Measurements from ENCODE around the gene HDHD3. TPM values are rescaled to one million over a fixed set of nuclear protein-coding genes. Genes with fewer than 3 reads are reported as not detected.

The HDHD3 gene
- polyA plus RNA-seq, 3 donors, result 8.3 to 12.0 (median 9.2) TPM

DNA sequence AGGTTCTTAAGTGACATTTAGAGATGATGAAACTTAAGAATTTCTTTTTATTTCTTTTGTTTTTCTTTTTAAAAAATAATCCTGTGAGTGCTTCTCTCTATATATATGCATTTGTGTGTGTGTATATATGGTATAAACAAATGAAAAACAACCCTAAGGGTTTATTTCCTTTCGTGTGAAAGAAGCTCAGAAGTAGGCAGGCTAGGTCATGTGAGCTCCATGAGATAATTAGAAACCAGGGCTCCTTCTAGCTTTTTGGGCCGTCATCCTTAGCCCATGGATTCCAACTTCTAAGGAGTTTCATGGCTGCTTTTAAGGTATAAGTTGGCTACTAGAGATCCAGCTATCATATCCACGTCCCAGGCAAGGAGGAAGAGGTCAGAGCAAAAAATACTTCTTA, 44.9 kb upstream of the HDHD3 start:
- Histone ChIP-seq H3K9me3 (replicated peaks in 1 of 2; ENCODE audit: control insufficient read depth in 1 of 2, insufficient read depth in 1 of 2, low read length in 2 of 2) (no peaks in the 10 kb centered on the region), H2AFZ (ENCODE audit: insufficient read depth, low read depth, low read length, poor library complexity, severe bottlenecking) (no peak overlapping the region), H3K36me3 (replicated peaks in 1 of 2; ENCODE audit: control insufficient read depth in 1 of 2, insufficient read depth in 2 of 2, low read length in 2 of 2) (no peaks in the 10 kb centered on the region), H3K27me3 (ENCODE audit: control insufficient read depth in 2 of 2, insufficient read depth in 2 of 2, low read length in 2 of 2) (no peaks in the 10 kb centered on the region), H3K27ac (ENCODE audit: low read depth in 1 of 2, low read length in 2 of 2) (no peak overlapping the region), H3K4me2 (replicated peaks; ENCODE audit: extremely low read depth, low read length, poor library complexity, severe bottlenecking) (no peak overlapping the region), H3K4me1 (ENCODE audit: control insufficient read depth in 1 of 2, insufficient read depth in 2 of 2, low read length in 2 of 2) (peaks cover 21 to 22% of the 10 kb centered on the region in 2 donors), H3K79me2 (ENCODE audit: insufficient read depth, low read length) (no peaks in the 10 kb centered on the region), H3K9ac (ENCODE audit: insufficient read depth, low read length, poor library complexity, severe bottlenecking) (no peak overlapping the region), H4K20me1 (ENCODE audit: insufficient read depth, low read length) (no peaks in the 10 kb centered on the region), H3K4me3 (replicated peaks in 1 of 3; ENCODE audit: low read depth in 2 of 3, low read length in 3 of 3) (no peak overlapping the region)
- intact Hi-C loops (cut with micrococcal nuclease), result no loop called here
- no CpG with 5 or more reads among the region's 3 CpGs for WGBS (ENCODE audit: insufficient coverage)
- TF ChIP-seq, protein P1, sequence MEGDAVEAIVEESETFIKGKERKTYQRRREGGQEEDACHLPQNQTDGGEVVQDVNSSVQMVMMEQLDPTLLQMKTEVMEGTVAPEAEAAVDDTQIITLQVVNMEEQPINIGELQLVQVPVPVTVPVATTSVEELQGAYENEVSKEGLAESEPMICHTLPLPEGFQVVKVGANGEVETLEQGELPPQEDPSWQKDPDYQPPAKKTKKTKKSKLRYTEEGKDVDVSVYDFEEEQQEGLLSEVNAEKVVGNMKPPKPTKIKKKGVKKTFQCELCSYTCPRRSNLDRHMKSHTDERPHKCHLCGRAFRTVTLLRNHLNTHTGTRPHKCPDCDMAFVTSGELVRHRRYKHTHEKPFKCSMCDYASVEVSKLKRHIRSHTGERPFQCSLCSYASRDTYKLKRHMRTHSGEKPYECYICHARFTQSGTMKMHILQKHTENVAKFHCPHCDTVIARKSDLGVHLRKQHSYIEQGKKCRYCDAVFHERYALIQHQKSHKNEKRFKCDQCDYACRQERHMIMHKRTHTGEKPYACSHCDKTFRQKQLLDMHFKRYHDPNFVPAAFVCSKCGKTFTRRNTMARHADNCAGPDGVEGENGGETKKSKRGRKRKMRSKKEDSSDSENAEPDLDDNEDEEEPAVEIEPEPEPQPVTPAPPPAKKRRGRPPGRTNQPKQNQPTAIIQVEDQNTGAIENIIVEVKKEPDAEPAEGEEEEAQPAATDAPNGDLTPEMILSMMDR (IDR thresholded peaks at IDR 0.05), result no peak
- Mint-ChIP-seq H3K4me1 (peaks cover 21% of the 10 kb centered on the region), H3K36me3 (no peaks in the 10 kb centered on the region), H3K27me3 (ENCODE audit: low read depth in 3 of 3) (peaks cover 0 to 2% (median 0%) of the 10 kb centered on the region in 3 donors), H3K9me3 (no peaks in the 10 kb centered on the region), H3K27ac (no peak overlapping the region), H3K4me3 (no peak overlapping the region)
- DNase-seq, result no peak

DNA sequence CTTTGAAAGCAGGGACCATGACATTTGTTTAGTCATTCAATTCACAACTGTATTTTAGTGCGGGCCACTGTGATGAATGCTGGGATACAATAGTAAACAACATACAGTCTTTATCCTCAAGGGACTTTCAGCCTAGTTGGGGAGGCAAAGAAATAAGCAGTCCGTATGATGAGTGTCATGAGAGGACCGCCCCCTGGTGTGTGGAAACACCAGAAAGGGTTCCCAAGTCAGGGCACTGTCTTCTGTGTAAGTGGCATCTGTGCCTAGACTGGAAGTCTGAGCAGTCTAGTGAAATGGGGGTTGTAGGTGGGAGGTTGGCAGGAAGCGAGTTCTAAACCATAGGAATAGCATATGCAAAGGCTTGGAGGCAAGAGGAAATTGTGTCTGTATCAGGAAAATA, 40.6 kb upstream of the HDHD3 start:
- Histone ChIP-seq H3K27ac (ENCODE audit: low read depth in 1 of 2, low read length in 2 of 2) (peak overlapping the region in 1 of 2 donors; percentile 82), H3K36me3 (replicated peaks in 1 of 2; ENCODE audit: control insufficient read depth in 1 of 2, insufficient read depth in 2 of 2, low read length in 2 of 2) (no peaks in the 10 kb centered on the region), H2AFZ (ENCODE audit: insufficient read depth, low read depth, low read length, poor library complexity, severe bottlenecking) (no peak overlapping the region), H3K4me2 (replicated peaks; ENCODE audit: extremely low read depth, low read length, poor library complexity, severe bottlenecking) (no peak overlapping the region), H3K9ac (ENCODE audit: insufficient read depth, low read length, poor library complexity, severe bottlenecking) (no peak overlapping the region), H3K4me3 (replicated peaks in 1 of 3; ENCODE audit: low read depth in 2 of 3, low read length in 3 of 3) (no peak overlapping the region), H4K20me1 (ENCODE audit: insufficient read depth, low read length) (no peaks in the 10 kb centered on the region), H3K9me3 (replicated peaks in 1 of 2; ENCODE audit: control insufficient read depth in 1 of 2, insufficient read depth in 1 of 2, low read length in 2 of 2) (no peaks in the 10 kb centered on the region), H3K79me2 (ENCODE audit: insufficient read depth, low read length) (no peaks in the 10 kb centered on the region), H3K4me1 (ENCODE audit: control insufficient read depth in 1 of 2, insufficient read depth in 2 of 2, low read length in 2 of 2) (peaks cover 23 to 24% of the 10 kb centered on the region in 2 donors), H3K27me3 (ENCODE audit: control insufficient read depth in 2 of 2, insufficient read depth in 2 of 2, low read length in 2 of 2) (no peaks in the 10 kb centered on the region)
- Mint-ChIP-seq H3K36me3 (no peaks in the 10 kb centered on the region), H3K4me3 (no peak overlapping the region), H3K9me3 (no peaks in the 10 kb centered on the region), H3K4me1 (no peaks in the 10 kb centered on the region), H3K27me3 (ENCODE audit: low read depth in 3 of 3) (no peaks in the 10 kb centered on the region), H3K27ac (no peak overlapping the region)
- intact Hi-C loops (cut with micrococcal nuclease), result no loop called here
- no peak for DNase-seq
- 100% methylated on average over 1 of the region's 4 CpGs for WGBS (ENCODE audit: insufficient coverage)
- TF ChIP-seq, protein P1 (IDR thresholded peaks at IDR 0.05), result no peak

All from CD14-positive monocyte (primary cell).